Right atrium auricular region (tissue), 2 donors: ENCODE measurements around the gene HNRNPA3. TPM values are rescaled to one million over a fixed set of nuclear protein-coding genes. Genes with fewer than 3 reads are reported as not detected.
"Not testable (repeated sequence)": the region's sequence is repeated elsewhere in the genome, so short reads cannot be mapped to it uniquely, and the experiment has no call there.

Source experiments
- DNase-seq: peaks from one replicate; pipeline ENCODE4 v3.0.0-alpha.2; 2019; ENCODE audit warnings: low spot score
- H3K27ac ChIP-seq, 2 donors: fragments of 200-600 bp; sonication (generic); 1 replicate in 1 of 2; 2 replicates in 1 of 2; pipeline ENCODE4 v1.5.1; 2016 to 2019
- H3K27me3 ChIP-seq, 2 donors: fragments of 200-600 bp; sonication (generic); one replicate each; pipeline versions ENCODE4 v1.5.1 to v1.6.0; 2017 to 2019
- H3K36me3 ChIP-seq: fragments of 200-600 bp; sonication (generic); one replicate; pipeline ENCODE4 v1.5.1; 2016
- H3K4me1 ChIP-seq, 2 donors: fragments of 200-600 bp; sonication (generic); one replicate each; pipeline versions ENCODE4 v1.5.1 to v1.6.0; 2017 to 2019
- H3K4me3 ChIP-seq, 2 donors: fragments of 200-600 bp; sonication (generic); 1 replicate in 1 of 2; 2 replicates in 1 of 2; pipeline ENCODE4 v1.5.1; 2017 to 2019; ENCODE audit warnings: mild to moderate bottlenecking in 1 of 2, moderate library complexity in 1 of 2
- H3K9me3 ChIP-seq, 2 donors: fragments of 200-600 bp; sonication (generic); one replicate each; pipeline ENCODE4 v1.5.1; 2019
- CTCF ChIP-seq, 2 donors: fragments of 200-600 bp; sonication (generic); IDR thresholded peaks; one replicate each; pipeline ENCODE4 v1.5.1; 2019; ENCODE audit warnings: antibody characterized with exemption in 2 of 2
- total RNA-seq, 2 donors: library from RNA; depleted of rRNA; stranded (reverse); fragments of >200 nt; gene quantifications; one replicate each; pipeline ENCODE4 v1.1.0, GENCODE V29; 2016

Gene HNRNPA3
- total RNA-seq, 2 donors from 2014 or later = 24.1 to 28.1 TPM

- Histone ChIP-seq H3K4me1 (no peaks in the 10 kb centered on the region), H3K27ac (no peak overlapping the region), H3K9me3 (no peaks in the 10 kb centered on the region), H3K36me3 (no peaks in the 10 kb centered on the region), H3K4me3 (no peak overlapping the region), H3K27me3 (no peaks in the 10 kb centered on the region)
- no peak for DNase-seq
- no peak for TF ChIP-seq CTCF (IDR thresholded peaks at IDR 0.05)
Measured at GRCh38 chr2:177195194-177195593, 17.4 kb upstream of the HNRNPA3 start.

DNA sequence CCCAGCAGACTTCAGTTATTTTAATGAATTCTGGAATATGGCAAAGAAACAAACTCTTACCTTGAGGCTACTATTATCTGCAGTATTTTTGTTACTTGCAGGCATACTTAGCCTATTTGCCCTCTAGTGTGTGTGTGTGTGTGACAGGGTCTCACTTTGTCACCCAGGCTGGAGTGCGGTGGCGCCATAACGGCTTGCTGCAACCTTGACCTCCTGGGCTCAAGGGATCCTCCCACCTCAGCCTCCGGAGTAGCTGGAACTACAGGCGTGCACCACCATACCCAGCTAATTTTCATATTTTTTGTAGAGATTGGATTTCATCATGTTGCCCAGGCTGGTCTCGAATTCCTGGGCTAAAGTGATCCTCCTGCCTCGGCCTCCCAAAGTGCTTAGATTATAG is 12.2 kb upstream of the HNRNPA3 start:
- DNase-seq, H3K4me3 ChIP-seq, H3K4me1 ChIP-seq, H3K27me3 ChIP-seq, H3K27ac ChIP-seq, H3K9me3 ChIP-seq, H3K36me3 ChIP-seq: not testable (repeated sequence)

- no peak for TF ChIP-seq CTCF (IDR thresholded peaks at IDR 0.05)
- no peak for DNase-seq
- no peaks in the 10 kb centered on the region for H3K36me3 ChIP-seq
- no peak overlapping the region for H3K27ac ChIP-seq
- H3K27me3 ChIP-seq = no peaks in the 10 kb centered on the region
- no peak overlapping the region for H3K4me3 ChIP-seq
- H3K9me3 ChIP-seq = no peaks in the 10 kb centered on the region
- no peaks in the 10 kb centered on the region for H3K4me1 ChIP-seq
Measured at GRCh38 chr2:177201919-177202346, 10.7 kb upstream of the HNRNPA3 start.

- no peak for TF ChIP-seq CTCF (IDR thresholded peaks at IDR 0.05)
- no peak for DNase-seq
Measured at GRCh38 chr2:177204417-177204816, 8.2 kb upstream of the HNRNPA3 start.

DNA sequence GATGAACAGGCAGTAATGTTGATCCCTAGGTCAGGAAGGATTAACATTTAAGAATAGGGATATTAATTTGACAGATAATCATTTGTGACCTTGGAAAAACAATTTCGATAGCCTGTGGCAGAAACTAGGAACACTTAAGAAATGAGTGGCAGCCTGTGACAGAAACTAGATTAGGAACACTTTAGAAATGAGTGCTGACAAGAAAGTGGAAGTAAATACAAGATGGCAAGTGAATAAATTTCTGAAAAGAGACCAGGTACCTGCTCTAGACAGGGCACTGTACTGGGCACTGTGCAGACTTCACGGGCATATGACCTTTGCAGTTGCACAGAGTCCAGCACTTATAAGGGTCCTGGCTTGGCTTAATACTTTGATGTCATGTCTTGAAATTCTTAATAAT is 5.5 kb upstream of the HNRNPA3 start:
- no peak for DNase-seq
- no peaks in the 10 kb centered on the region for H3K9me3 ChIP-seq
- no peak overlapping the region for H3K27ac ChIP-seq
- no peak overlapping the region for H3K4me3 ChIP-seq
- peaks cover 0 to 13% of the 10 kb centered on the region in 2 donors for H3K4me1 ChIP-seq
- H3K36me3 ChIP-seq = no peaks in the 10 kb centered on the region
- H3K27me3 ChIP-seq = no peaks in the 10 kb centered on the region
- no peak for TF ChIP-seq CTCF (IDR thresholded peaks at IDR 0.05)

More at GRCh38 chr2:177204417-177204816, 8.2 kb upstream of the HNRNPA3 start:
- Histone ChIP-seq H3K36me3 (no peaks in the 10 kb centered on the region), H3K27ac (no peak overlapping the region), H3K27me3 (no peaks in the 10 kb centered on the region), H3K4me3 (no peak overlapping the region), H3K9me3 (no peaks in the 10 kb centered on the region), H3K4me1 (no peaks in the 10 kb centered on the region)

DNA sequence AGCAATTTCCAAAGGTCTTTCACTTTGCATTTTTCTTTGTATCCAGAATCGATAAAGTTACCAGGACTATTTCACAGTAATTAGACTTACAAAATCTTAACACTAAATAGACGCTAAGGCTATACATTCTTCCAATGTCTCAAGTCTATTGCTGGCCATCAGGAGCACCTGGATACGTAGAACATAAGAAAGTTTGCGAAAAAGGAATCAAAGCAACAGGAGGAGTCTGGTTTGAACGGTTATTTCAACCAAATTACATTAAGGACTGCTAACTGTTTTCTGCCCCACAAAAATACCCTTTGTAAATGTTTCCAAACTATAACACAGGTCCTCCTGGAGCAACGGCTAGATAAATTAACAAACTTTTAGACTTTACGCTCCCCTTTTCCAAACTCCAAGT is 1.4 kb upstream of the HNRNPA3 start:
- no peaks in the 10 kb centered on the region for H3K9me3 ChIP-seq
- H3K36me3 ChIP-seq = peaks cover 14% of the 10 kb centered on the region
- H3K4me3 ChIP-seq = peak overlapping the region; percentile 53 to 81
- TF ChIP-seq CTCF (IDR thresholded peaks at IDR 0.05) = no peak
- peak overlapping the region; percentile 97 to 100 for H3K27ac ChIP-seq
- no peak for DNase-seq
- H3K27me3 ChIP-seq = no peaks in the 10 kb centered on the region
- H3K4me1 ChIP-seq = peaks cover 0 to 38% of the 10 kb centered on the region in 2 donors
